ENCODE results near the gene YIPF6.
"Not testable (repeated sequence)": the region's sequence is repeated elsewhere in the genome, so short reads cannot be mapped to it uniquely, and the experiment has no call there.

Gene YIPF6, protein sequence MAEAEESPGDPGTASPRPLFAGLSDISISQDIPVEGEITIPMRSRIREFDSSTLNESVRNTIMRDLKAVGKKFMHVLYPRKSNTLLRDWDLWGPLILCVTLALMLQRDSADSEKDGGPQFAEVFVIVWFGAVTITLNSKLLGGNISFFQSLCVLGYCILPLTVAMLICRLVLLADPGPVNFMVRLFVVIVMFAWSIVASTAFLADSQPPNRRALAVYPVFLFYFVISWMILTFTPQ

DNA sequence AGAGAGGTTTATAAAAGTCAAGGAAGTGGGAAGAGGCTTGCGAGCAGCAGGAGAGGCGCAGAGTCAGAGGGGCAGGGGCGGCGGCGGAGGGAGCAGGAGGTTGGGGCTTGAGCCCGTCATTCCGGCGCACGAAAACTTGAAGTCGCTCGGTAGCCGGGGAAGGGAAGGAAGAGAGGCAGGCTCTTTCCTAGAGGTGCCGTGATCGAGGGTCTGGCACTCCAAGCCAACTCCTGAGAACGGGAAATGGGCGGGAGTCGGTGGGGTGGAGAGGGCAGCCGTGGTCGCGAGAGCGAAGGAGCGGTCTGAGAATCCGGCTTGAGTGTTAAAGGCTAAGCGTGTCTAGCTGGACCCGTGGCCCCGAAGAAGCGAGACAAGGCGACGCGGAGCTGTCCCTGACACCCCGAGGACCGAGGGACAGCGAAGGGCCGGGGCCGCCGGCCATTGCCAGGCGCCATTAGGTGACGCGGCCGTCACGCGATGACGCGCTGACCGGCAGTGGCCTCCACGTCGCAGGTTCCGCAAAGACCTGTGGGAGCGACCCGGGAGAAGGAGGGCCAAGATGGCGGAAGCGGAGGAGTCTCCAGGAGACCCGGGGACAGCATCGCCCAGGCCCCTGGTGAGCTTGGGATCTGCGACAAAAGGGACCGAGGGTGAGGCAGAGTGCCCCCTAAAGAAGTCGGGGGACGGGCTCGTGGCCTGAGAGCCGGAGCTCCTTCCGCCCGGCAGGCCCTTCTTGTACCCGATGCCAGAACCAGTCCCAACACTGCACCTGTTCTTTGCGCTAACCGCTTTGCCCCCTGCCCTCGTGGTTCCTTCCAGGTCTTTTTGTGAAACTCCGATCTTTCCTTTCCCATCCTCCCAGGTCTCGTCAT is at the start of gene YIPF6:
YIPF6 (plus strand) TSS at position 544 of the 872 bp plus-strand sequence; CDS start at position 560, 16 bp downstream.
- DNase-seq = peak; percentile 65

DNA sequence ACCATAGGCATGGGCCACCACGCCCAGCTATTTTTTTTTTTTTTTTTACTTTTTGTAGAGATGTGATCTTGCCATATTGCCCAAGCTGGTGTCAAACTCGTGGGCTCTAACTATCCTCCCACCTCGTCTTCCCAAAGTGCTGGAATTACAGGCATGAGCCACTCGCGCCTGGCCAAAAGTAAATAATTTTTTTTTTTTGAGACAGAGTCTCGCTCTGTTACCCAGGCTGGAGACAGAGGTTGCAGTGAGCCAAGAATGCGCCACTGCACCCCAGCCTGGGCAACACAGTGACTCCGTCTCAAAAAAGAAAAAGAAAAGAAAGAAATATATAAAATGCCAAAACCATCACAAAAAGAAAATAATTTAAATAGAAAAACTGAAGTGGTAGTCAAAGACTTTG is 47.1 kb upstream of the YIPF6 start:
- no peak for DNase-seq

DNA sequence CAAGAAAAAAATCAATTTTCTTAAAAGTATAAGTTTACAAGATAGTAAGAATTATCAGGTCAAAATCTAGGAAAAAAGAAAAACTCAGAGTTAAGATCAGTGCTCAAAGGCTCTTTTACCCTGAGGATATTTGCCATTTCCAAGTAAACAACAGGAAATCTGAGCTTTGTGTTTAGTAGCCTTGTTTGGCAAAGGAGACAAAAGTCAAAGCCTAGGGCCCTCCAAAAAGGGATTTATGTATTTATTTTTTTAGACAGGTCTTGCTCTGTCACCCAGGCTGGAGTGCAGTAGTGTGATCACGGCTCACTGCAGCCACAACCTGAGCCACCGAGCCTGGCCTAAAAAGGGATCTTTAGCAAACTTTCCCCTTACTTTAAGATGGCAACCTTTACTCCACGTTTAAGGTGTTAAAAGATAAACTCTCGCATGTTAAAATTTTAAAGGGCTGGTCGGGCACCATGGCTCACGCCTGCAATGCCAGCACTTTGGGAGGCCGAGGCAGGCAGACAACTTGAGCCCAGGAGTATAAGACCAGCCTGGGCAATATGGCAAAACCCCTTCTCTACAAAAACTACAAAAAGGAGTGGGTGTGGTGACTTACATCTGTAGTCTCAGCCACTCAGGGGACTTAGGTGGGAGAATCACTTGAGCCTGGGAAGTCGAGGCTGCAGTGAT is 44.2 kb upstream of the YIPF6 start:
- no peak for DNase-seq

DNA sequence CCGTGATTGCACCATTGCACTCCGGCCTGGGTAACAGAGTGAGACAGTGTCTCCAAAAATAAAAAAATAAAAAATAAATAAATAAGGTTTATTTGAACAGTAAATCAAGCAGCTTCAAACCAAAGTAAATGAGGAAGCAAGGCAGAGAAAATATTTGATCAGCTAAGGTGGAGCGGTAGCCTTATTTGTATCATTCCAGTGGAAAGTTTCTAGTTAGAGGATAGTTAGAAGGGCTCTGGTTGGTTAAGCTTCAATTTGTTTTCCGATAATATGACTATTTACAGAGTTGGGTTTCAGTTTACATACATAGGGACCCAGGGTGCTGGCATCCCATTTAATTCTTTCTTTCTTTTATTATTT is 43.7 kb upstream of the YIPF6 start:
- DNase-seq = no peak

DNA sequence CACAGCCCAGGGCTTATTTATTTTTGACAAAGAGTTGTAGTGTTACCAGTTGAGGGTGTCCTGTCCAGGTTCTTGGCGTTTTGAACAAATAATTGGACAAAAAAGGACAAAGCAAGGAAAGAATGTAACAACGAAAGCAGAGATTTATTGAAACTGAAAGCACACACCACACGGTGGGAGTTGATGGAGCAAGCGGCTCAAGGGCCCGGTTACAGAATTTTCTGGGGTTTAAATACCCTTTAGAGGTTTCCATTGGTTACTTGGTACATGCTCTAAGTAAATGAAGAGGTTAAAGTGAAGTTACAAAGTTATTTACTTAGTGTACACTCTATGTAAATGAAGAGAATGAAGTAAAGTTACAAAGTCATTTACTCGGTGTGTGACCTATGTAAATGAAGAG is 37.8 kb upstream of the YIPF6 start:
- no peak for DNase-seq

DNA sequence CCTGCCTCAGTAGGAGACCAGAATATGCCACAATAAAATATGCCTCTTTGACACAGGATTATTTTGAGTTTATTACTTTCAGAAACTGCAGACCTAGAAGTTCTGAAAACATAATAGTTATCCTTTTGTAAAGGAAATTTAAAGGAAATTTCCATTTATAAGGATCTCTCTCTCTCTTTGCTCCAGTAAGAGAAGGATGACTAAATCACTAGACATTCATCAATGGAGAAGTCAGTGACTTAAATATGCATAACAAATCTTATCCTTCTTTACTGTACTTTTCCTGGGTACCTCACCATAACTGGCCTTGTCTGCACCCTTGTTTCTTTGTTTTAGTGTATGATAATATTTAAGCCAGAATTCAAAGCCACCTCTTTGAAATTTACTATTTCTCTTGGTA is 37.3 kb upstream of the YIPF6 start:
- no peak for DNase-seq

DNA sequence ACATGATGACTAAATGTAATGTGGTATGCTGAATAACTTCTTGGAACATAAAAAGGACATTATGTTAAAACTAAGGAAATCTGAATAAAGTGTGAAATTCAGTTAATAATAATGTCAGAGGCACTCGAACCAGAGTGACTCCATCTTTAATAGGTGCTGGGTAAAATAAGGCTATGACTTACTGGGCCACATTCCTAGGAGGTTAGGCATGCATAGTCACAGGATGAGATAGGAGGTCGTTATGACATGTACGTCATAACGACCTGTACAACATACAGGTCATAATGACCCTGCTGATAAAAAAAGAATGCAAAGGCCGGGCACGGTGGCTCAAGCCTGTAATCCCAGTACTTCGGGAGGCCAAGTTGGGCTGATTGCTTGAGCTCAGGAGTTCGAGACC is 36.7 kb upstream of the YIPF6 start:
- DNase-seq = no peak

DNA sequence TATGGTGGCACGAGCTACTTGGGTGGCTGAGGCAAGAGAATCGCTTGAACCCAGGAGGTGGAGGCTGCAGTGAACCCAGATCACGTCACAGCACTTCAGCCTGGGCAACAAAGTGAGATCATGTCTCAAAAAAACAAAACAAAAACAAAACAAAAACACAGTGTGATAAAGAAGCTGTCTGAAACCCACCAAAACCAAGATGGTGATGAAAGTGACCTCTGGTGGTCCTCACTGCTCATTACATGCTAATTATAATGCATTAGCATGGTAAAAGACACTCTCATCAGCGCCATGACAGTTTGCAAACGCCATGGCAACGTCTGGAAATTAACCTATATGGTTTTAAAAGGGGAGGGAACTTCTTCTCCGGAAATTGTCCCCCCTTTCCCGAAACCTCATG is 36.2 kb upstream of the YIPF6 start:
- peak; percentile 12 for DNase-seq

DNA sequence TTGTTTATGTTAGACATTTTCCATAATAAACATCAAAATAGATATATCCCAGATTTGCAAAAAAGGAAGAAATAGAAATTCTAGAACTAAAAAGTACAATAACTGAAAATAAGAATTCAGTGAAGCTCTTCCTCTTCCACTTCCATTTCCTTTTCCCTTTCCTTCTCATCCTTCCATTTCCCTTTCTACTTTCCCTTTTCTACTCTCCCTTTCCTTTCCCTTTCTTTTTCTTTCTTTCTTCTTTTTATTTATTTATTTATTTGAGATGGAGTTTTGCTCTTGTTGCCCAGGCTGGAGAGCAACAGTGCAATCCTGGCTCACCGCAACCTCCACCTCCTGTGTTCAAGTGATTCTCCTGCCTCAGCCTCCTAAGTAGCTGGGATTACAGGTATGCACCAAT is 35.0 kb upstream of the YIPF6 start:
- no peak for DNase-seq

DNA sequence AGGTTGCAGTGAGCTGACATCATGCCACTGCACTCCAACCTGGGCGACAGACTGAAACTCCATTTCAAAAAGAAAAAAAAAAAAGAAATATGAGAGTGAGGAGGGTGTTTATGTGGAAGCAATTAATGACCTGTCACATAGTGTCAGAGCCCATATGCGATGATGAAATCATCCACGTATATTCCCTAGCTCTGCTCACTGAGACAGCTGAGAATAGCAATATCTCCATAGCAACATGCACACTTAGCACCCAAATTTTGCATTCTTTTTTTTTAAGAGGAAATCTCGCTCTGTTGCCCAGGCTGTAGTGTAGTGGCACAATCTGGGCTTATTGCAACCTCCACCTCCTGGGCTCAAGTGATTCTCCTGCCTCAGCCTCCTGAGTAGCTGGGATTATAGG is 34.1 kb upstream of the YIPF6 start:
- no peak for DNase-seq

DNA sequence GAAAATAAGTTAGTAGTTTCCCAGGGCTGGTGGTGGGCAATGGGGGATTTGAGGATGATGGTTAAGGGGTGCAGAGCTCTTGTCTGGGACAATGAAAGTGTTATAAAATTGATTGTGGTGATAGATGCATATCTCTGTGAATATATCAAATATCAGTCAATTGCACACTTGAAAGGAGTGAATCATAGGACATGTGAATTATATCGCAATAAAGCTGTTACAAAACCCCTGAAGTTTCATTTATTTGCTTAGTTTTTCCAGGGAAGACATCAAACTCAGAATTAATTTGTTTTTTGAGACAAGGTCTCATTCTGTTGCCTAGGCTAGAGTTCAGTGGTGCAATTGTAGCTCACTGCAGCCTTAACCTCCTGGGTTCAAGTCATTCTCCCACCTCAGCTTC is 17.9 kb upstream of the YIPF6 start:
- DNase-seq = no peak

DNA sequence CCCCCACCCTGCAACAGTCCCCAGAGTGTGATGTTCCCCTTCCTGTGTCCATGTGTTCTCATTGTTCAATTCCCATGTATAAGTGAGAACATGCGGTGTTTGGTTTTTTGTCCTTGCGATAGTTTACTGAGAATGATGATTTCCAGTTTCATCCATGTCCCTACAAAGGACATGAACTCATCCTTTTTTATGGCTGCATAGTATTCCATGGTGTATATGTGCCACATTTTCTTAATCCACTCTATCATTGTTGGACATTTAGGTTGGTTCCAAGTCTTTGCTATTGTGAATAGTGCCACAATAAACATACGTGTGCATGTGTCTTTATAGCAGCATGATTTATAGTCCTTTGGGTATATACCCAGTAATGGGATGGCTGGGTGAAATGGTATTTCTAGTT is 12.7 kb upstream of the YIPF6 start:
- DNase-seq = not testable (repeated sequence)

DNA sequence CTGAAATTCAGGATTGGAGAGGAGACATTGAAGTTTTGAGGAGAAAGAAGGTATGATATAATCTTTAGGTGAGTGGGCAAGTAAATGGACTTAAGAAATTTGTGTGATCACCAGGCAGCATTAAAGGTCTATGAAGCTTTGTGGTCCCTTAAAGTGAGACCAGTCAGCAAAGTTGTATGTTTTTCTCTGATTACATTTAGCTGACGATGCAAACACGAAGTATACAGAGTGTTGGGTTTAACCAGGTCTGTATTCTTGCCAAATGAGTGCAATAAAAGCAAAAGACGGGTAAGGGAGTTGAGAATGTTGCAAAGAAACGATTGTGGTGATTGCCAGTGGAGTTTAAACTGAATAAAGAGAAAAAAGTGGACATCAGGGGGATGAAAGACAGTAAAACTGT is 11.6 kb upstream of the YIPF6 start:
- DNase-seq = no peak

DNA sequence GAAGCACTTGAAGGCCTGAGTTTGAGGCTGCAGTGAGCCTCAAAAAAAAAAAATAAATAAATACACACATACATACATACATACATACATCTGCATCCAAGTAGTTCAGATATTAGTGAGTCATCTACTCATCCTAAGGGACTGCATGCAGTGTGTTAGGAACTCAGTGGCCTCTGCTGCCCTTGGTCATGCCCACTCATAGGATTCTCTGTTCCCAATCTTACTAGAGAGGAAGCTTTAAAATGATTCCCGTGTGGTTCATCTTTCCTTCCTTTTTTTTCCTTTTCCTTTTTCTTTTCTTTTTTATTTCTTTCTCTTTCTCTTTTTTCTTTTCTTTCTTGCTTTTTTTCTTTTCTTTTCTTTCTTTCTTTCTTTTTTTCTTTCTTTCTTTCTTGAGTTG is 10.9 kb upstream of the YIPF6 start:
- no peak for DNase-seq

DNA sequence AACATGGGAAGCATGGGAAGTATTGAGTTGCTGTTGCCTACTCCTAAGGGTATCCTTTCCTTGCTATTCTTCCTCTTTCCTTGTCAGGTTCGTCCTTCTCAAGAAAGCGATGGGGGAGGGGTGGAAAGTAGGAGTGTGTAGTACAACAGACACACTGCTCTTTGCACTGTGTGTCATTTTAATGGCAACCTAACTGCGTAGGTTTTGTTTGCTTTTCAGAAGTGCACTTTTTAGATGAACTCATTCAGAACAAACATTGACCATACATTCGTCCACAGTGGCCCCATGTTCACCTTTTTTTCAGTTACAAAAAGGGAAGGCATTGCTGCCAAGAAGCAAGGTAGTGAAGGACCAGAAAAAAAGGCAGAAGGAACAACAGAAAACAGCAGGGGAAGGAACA is 10.2 kb upstream of the YIPF6 start:
- DNase-seq = no peak

DNA sequence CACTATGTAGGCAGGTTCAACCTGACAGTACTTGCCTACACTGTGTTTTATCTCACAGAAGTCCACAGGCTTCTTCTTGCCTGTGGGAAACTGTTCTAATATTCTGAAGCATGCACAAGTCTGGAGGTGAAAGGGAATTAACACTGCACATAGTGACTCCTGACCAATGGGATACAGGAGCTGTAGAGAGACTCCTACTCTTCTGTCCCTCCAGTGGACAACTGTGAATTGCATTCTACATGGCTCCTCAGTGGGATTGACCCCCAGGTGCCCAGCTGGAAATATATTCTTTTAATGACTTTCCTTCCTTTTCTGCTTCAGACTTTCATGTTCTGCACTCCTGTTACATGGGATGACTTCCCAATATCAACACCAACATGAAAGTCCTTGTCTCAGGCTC is 8.2 kb upstream of the YIPF6 start:
- DNase-seq = no peak

DNA sequence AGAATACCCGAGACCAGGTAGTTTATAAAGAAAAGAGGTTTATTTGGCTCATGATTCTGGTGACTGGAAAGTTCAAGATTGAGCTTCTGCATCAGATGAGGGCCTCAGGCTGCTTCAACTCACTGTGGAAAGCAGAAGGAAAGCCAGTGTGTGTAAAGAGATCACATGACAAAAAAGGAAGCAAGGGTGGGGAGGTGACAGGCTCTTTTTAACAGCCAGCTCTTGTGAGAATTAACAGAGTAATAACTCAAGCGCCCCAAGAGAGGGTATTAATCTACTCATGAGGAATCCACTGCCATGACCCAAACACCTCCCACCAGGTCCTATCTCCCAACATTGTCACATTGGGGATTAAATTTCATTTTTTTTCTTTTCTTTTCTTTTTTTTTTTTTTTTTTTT is 6.3 kb upstream of the YIPF6 start:
- no peak for DNase-seq

DNA sequence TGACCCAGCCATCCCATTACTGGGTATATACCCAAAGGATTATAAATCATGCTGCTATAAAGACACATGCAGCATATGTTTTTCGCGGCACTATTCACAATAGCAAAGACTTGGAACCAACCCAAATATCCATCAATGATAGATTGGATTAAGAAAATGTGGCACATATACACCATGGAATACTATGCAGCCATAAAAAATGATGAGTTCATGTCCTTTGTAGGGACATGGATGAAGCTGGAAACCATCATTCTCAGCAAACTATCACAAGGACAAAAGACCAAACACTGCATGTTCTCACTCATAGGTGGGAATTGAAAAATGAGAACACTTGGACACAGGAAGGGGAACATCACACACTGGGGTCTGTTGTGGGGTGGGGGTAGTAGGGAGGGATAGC is 5.1 kb upstream of the YIPF6 start:
- not testable (repeated sequence) for DNase-seq

DNA sequence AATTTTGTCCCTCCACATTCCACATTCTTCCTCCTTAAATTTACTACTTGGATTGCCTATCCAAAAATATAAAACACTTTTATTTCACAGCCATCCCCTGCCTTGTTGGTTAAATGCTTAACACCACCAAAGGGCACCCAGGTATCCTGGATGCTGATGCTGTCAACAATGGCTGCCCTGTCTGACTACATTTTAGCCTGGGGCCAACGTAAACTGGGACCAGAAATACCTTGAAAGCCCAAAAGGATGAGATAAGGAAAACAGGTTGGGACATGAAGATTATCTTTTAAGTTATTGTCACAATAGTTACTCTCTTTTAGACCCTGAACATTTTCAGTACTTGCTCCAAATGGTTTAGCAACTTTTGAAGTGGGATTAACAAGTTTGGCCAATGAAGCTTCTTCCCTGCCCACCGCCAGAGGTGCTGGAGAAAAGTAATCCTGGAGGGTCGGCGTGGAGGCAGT is 775 bp upstream of the YIPF6 start:
- DNase-seq = no peak

DNA sequence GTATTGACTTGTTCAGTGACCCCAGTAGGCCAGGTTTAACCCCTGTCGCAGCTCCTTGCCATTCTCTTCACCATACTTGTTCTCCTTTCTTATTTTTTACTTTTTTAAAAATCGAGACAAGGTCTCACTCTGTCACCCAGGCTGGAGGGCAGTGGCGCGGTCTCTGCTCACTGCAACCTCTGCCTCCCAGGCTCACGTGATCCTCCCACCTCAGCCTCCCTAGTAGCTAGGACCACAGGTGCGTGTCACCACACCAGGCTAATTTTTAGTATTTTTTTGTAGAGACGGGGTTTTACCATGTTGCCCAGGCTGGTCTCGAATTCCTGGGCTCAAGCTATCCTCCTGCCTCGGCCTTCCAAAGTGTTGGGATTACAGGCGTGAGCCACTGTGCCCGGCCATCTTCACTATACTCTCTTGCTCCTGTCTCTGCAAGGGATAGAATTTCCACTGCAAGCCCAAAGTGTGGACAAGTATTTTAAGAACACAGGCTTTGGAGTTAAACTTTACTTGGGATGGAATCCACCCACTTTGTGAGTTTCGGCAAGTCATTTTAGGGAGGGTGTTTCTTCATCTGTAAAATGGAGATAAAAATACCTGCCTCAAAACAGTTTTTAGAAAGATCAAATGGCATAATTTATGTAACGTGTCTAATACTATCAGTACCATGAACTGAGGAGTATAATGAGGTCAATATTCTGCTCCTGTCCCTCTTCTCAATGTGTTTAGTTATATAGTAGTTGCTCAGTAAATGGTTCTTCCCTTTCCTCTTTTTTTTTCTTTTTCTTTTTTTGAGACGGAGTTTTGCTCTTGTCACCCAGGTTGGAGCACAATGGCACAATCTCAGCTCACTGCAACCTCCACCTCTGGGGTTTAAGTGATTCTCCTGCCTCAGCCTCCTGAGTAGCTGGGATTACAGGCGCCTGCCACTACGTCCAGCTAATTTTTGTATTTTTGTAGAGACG is 973 bp downstream of the YIPF6 start:
- DNase-seq = no peak

DNA sequence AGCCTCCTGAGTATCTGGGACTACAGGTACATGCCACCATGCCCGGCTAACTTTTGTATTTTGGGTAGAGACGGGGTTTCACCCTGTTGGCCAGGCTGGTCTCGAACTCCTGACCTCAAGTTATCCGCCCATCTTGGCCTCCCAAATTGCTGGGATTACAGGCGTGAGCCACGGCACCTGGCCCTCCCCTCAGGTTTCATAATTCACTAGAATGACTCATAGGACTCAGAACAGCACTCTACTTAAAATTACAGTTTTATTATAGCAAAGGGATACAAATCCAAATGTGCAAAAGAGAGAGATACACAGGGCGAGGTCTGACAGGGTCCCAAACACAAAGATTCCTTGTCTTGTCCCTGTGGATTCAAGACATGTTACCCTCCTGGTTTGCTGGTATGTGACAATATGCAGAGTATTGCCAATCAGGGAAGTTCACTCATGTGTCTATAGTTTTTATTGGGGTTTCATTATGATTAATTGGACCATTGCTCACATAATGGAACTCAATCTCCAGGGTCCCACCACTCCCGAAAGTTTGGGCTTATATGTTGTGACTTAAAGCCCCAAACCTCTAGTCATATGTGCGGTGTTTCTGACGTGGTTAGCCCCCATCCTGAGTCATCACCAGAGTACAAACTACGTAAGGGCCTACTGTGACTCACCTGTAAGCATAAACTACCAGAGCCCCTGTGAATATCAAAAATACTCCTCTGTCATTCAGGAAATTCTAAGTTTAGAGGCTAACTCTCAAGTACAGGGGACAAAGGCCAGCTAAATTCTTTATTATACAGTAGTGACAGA is 5.2 kb downstream of the YIPF6 start:
- DNase-seq = no peak

DNA sequence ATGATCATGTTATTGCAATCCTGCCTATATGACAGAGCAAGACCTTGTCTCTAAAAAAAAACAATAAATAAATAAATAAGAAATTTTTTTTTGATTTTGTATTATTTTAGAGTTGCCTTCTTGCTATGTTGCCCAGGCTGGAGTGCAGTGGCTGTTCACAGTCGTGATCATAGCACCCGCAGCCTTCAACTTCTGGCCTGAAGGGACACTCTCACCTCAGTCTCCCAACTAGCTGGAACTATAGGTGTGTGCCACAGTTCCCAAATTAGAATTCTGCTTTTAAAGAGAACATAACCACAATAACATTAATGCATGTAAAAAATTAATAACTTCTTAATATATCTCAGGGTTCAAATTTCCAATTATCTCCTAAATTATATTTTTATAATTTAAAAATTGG is 7.8 kb downstream of the YIPF6 start:
- DNase-seq = no peak

All from NCI-H1092 treated with DMSO at 0.1 percent for 48 hours (cell line).